Right ventricle myocardium superior (tissue), 1 donor: ENCODE results near the gene ZPR1. TPM values are rescaled to one million over a fixed set of nuclear protein-coding genes. Genes with fewer than 3 reads are reported as not detected.
"Not testable (repeated sequence)": the region's sequence is repeated elsewhere in the genome, so short reads cannot be mapped to it uniquely, and the experiment has no call there.

Experiments used
- ATAC-seq: fragments of 200-7000 bp; cut with Tn5 transposase; one replicate; pipeline ENCODE4 v1.9.1; 2020; ENCODE audit warnings: mild to moderate bottlenecking; ENCODE audit not compliant: poor library complexity
- DNase-seq: peaks from one replicate; pipeline ENCODE4 v3.0.0-alpha.2; 2020
- intact Hi-C: fragments of 100-400 bp; cut with DNase I; formaldehyde crosslinking; loops from one replicate; pipeline ENCODE4 v1.11.2; 2022
- long read RNA-seq: library from polyadenylated mRNA; unstranded; transcript quantifications from one replicate; pipeline ENCODE4 v2.0.0, GENCODE V29; 2021
- total RNA-seq: library from RNA; stranded (reverse); fragmentation: NEBNext Ultra II Directional; extraction: Animal tissue kit (Norgen Biotek cat#: 25700); gene quantifications from one replicate; pipeline ENCODE4 v1.2.1, GENCODE V29; 2021
- donor health status: DM: no; HTN: yes; CAD: no; lungs with severe emphysema.

The ZPR1 gene, protein sequence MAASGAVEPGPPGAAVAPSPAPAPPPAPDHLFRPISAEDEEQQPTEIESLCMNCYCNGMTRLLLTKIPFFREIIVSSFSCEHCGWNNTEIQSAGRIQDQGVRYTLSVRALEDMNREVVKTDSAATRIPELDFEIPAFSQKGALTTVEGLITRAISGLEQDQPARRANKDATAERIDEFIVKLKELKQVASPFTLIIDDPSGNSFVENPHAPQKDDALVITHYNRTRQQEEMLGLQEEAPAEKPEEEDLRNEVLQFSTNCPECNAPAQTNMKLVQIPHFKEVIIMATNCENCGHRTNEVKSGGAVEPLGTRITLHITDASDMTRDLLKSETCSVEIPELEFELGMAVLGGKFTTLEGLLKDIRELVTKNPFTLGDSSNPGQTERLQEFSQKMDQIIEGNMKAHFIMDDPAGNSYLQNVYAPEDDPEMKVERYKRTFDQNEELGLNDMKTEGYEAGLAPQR
- 15.9 TPM for total RNA-seq
- long read RNA-seq, full-length matches to known transcripts = 34 of 39 reads
- long read RNA-seq, partial matches to known transcripts = 0 of 39 reads
- long read RNA-seq, other reads (novel, unspliced or antisense) = 5 of 39 reads

DNA sequence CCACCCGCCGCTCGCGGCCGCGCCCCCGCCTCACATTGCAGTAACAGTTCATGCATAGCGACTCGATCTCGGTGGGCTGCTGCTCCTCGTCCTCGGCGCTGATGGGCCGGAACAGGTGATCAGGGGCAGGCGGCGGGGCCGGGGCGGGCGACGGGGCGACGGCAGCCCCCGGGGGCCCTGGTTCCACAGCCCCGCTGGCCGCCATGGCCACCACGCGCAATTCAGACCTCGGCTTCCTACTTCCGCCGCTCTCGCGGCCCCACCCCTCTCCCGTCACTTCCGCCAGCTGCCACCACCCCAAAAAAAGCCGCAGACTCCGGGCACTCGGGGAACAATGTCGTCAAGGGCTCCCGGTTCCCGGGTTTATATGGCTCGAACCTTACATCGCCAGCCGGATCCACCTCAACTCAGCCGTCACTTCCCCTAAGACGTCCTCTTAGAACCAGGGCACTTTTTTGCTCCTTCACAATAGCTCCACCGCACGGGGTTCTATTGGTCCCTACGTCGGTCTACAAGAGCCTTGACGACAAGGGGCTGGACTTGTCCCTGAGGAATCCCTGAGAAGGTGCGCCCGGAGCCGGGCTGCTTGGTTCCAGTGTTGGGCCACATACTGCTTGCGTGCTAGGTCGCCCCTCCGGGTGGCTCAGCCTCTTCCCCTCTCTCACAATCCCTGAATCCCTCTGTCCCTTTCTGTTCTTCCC lies at the start of gene ZPR1:
Gene ZPR1 (minus strand): TSS at position 238 of the 701 bp plus-strand sequence. CDS start 33 bp downstream, at position 205.
- intact Hi-C loops = loop anchor here (2.0 kb wide), 1 partner anchor 313 kb away; no protein-coding TSS in a partner anchor

DNA sequence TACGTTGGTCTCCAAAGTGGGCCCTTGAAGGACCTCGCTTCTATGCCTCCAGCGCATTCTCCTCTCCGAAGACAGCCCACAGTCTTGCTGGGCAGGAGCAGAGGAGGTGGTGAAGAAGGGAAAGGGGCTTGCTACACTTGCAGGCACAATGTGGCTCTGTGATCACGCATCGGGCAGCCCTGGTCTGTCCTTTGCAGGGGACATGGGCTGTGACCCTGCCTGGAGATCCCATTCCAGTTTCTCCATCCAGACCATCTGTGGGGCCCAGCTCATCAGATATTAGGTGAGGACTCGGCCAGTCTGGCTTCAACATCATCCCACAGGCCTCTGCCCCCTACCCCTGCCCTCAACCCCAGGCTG lies 48.8 kb upstream of the ZPR1 start:
- no peak for ATAC-seq
- DNase-seq = no peak
- intact Hi-C loops = no loop called here

More for the DNA sequence above, at the start of gene ZPR1:
- peak; percentile 92 for DNase-seq
- peak; percentile 93 for ATAC-seq

DNA sequence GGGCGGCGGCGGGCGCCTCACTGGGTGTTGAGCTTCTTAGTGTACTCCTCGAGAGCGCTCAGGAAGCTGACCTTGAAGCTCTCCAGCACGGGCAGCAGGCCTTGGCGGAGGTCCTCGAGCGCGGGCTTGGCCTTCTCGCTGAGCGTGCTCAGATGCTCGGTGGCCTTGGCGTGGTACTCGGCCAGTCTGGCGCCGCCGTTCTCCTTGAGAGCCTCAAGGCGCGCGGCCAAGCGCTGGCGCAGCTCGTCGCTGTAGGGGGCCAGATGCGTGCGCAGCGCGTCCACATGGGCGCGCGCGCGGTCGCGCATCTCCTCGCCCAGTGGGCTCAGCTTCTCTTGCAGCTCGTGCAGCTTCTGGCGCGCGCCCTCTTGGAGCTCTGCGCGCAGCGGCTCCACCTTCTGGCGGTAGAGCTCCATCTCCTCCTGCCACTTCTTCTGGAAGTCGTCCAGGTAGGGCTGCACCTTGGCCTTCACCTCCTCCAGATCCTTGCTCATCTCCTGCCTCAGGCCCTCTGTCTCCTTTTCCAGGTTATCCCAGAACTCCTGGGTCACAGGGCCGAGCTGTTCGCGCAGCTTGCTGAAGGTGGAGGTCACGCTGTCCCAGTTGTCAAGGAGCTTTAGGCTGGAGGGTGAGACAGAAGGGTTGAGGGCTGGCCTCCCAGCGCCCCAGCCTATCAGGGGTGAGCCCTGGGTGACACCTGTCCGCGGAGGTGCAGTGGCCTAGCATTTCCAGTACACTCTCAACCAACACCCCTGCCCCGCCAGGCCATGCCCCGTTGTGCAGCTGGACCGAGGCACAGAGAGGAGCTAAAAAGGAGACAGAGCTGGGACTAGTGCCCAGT lies 48.2 kb upstream of the ZPR1 start:
- intact Hi-C loops = no loop called here
- peak; percentile 96 for DNase-seq
- ATAC-seq = peak; percentile 91

DNA sequence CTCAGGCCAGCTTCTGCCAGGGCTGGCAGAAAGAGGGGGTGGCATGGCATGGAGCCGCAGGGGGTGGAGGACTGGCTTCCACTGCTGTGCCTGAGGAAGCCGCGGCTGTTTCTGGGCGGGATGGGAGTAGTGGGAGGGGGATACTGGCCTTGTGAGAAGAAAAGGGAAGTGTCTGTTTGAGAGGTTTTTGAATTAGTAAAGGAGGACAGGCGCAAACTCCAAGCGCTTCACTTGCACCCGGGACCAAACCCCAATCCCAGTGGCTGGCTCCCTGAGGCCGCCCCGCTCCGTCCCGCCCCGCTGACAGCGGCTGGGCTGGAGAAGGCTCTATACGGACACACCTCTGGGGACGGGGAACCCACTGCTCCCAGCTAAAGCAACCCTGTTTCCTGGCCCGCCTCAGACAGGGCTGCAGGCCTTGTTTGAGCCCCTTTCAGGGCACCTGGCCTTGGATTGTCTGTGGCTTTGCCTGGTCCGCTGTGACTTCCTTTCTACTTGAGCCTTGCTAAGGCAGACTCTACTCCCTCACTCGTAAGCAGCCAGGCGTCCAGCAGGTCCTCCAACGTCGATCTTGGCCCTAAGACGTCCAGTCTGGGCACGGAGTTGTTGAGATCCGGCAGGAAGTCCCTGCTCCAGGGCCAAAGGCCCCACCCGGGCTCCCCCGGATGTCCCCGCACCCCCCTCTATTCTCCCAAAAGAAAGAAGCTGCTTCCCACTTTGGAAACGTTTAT lies 47.4 kb upstream of the ZPR1 start:
- DNase-seq (no peak), ATAC-seq (peak; percentile 52)
- intact Hi-C loops = no loop called here

DNA sequence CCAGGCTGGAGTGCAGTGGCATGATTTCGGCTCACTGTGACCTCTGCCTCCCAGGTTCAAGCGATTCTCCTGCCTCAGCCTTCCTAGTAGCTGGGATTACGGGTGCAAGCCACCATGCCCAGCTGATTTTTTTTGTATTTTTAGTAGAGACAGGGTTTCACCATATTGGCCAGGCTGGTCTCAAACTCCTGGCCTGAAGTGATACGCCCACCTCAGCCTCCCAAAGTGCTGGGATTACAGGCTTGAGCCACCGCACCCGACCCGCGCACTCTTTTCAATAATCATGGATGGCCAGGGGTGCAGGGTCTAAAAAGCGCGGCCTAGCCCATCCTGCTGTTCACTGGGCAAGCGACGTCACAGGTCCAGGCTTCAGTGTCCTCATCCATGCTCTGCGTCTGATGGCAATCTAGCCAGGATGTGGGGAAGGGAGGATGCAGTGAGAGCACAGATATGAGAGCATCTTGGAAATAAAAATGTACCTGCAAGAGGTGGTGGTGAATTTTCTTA lies 46.8 kb upstream of the ZPR1 start:
- intact Hi-C loops, ATAC-seq: not testable (repeated sequence)

DNA sequence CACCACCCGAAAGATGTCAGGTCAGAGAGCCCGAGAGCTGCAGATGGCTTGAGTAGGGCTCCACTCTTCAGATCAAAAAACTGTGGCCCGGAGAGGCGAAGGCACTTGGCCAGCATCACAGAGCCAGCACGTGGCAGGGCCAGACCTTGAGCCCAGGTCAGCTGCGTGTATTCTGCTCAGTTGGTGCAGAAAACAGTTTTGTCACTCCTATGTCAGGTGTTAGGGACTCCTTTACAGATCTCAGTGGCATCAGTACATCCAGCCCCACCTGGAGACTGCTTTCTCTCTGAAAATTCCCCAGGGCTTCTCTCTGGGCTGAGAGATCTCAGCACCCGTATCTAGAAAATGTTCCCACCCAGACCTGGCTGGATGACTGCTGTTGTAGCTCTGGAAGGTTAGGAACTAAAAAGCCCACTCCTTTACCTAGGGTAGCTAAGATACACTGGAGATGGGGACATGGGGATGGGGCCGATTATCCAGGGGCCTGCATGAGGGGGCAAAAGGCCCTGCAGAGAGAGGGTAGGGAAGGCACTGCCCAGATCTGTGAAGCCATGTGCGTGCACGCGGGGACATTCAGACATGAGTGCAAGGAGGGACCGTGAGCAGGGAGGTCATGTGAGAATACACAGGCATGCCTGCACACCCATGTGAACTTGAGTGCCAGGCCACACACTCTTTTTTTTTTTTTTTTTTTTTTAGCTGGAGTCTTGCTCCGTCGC lies 46.2 kb upstream of the ZPR1 start:
- intact Hi-C loops = no loop called here
- ATAC-seq = no peak
- no peak for DNase-seq

More for the DNA sequence above, 46.8 kb upstream of the ZPR1 start:
- DNase-seq = not testable (repeated sequence)

DNA sequence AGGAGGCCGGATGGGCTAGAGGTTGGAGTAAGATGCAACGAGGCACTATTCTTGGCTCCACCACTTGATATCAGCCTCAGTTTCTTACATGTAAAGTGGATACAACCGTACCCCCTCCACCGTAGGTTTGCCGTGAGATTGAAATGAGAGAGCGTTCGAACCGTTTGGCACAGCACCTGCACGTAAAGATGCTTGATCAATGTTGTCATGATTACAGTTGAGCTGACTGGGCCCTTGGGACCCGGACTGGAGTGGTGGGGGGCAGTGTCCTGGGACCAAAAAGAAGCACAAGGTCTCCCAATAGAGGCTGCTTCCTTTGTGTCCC lies 45.6 kb upstream of the ZPR1 start:
- intact Hi-C loops = no loop called here
- DNase-seq (no peak), ATAC-seq (no peak)

DNA sequence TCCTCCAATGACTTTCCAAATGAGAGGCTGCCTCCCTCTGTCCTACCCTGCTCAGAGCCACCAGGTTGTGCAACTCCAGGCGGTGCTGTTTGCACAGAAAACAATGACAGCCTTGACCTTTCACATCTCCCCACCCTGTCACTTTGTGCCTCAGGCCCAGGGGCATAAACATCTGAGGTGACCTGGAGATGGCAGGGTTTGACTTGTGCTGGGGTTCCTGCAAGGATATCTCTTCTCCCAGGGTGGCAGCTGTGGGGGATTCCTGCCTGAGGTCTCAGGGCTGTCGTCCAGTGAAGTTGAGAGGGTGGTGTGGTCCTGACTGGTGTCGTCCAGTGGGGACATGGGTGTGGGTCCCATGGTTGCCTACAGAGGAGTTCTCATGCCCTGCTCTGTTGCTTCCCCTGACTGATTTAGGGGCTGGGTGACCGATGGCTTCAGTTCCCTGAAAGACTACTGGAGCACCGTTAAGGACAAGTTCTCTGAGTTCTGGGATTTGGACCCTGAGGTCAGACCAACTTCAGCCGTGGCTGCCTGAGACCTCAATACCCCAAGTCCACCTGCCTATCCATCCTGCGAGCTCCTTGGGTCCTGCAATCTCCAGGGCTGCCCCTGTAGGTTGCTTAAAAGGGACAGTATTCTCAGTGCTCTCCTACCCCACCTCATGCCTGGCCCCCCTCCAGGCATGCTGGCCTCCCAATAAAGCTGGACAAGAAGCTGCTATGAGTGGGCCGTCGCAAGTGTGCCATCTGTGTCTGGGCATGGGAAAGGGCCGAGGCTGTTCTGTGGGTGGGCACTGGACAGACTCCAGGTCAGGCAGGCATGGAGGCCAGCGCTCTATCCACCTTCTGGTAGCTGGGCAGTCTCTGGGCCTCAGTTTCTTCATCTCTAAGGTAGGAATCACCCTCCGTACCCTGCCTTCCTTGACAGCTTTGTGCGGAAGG lies 44.8 kb upstream of the ZPR1 start:
- ATAC-seq (no peak), DNase-seq (no peak)
- intact Hi-C loops = no loop called here

DNA sequence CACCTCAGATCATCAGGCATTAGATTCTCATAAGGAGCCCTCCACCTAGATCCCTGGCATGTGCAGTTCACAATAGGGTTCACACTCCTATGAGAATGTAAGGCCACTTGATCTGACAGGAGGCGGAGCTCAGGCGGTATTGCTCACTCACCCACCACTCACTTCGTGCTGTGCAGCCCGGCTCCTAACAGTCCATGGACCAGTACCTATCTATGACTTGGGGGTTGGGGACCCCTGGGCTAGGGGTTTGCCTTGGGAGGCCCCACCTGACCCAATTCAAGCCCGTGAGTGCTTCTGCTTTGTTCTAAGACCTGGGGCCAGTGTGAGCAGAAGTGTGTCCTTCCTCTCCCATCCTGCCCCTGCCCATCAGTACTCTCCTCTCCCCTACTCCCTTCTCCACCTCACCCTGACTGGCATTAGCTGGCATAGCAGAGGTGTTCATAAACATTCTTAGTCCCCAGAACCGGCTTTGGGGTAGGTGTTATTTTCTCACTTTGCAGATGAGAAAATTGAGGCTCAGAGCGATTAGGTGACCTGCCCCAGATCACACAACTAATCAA lies 44.0 kb upstream of the ZPR1 start:
- DNase-seq (no peak), ATAC-seq (no peak)
- intact Hi-C loops = no loop called here

DNA sequence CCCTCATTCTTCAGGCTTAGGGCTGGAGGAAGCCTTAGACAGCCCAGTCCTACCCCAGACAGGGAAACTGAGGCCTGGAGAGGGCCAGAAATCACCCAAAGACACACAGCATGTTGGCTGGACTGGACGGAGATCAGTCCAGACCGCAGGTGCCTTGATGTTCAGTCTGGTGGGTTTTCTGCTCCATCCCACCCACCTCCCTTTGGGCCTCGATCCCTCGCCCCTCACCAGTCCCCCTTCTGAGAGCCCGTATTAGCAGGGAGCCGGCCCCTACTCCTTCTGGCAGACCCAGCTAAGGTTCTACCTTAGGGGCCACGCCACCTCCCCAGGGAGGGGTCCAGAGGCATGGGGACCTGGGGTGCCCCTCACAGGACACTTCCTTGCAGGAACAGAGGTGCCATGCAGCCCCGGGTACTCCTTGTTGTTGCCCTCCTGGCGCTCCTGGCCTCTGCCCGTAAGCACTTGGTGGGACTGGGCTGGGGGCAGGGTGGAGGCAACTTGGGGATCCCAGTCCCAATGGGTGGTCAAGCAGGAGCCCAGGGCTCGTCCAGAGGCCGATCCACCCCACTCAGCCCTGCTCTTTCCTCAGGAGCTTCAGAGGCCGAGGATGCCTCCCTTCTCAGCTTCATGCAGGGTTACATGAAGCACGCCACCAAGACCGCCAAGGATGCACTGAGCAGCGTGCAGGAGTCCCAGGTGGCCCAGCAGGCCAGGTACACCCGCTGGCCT lies 42.5 kb upstream of the ZPR1 start:
- ATAC-seq (no peak), DNase-seq (no peak)
- intact Hi-C loops = no loop called here

DNA sequence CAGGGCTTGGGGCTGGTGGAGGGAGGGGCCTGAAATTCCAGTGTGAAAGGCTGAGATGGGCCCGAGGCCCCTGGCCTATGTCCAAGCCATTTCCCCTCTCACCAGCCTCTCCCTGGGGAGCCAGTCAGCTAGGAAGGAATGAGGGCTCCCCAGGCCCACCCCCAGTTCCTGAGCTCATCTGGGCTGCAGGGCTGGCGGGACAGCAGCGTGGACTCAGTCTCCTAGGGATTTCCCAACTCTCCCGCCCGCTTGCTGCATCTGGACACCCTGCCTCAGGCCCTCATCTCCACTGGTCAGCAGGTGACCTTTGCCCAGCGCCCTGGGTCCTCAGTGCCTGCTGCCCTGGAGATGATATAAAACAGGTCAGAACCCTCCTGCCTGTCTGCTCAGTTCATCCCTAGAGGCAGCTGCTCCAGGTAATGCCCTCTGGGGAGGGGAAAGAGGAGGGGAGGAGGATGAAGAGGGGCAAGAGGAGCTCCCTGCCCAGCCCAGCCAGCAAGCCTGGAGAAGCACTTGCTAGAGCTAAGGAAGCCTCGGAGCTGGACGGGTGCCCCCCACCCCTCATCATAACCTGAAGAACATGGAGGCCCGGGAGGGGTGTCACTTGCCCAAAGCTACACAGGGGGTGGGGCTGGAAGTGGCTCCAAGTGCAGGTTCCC lies 41.8 kb upstream of the ZPR1 start, which contains the start of gene APOC3:
Gene APOC3 (plus strand): TSS at position 383 of the 659 bp plus-strand sequence. CDS start 676 bp downstream, outside the sequence.
- ATAC-seq (no peak), DNase-seq (no peak)
- intact Hi-C loops = no loop called here

DNA sequence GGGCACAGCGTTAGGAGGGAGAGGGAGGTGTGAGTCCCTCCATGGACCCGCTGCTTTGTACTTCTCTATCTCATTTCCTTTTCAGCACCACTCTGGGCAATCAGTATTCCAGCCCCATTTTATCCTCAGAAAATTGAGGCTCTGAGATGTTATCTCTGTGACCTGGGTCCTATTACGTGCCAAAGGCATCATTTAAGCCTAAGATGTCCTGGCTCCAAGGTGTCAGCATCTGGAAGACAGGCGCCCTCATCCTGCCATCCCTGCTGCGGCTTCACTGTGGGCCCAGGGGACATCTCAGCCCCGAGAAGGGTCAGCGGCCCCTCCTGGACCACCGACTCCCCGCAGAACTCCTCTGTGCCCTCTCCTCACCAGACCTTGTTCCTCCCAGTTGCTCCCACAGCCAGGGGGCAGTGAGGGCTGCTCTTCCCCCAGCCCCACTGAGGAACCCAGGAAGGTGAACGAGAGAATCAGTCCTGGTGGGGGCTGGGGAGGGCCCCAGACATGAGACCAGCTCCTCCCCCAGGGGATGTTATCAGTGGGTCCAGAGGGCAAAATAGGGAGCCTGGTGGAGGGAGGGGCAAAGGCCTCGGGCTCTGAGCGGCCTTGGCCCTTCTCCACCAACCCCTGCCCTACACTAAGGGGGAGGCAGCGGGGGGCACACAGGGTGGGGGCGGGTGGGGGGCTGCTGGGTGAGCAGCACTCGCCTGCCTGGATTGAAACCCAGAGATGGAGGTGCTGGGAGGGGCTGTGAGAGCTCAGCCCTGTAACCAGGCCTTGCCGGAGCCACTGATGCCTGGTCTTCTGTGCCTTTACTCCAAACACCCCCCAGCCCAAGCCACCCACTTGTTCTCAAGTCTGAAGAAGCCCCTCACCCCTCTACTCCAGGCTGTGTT lies 41.1 kb upstream of the ZPR1 start:
- ATAC-seq (no peak), DNase-seq (no peak)
- intact Hi-C loops = no loop called here

DNA sequence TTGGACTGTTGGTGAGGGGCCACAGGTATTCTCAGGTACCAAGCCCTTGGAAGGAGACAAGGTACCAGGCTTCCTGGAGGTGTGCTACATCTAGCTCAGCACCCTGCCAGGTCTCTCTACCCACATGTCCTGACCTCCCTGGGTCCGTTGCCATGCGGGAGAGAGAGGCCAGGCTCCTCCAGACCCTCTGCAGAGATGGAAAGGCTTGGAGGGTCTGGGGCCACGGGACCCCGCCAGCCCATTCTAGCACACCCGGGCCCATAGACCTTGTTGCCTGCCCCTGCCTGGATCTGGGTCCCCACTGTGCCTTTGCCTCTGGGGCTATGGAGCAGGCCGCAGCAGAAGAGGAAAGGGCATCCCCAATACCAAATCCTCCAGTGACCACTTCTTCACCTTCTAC lies 39.6 kb upstream of the ZPR1 start:
- ATAC-seq = no peak

More for the DNA sequence above, 39.6 kb upstream of the ZPR1 start:
- intact Hi-C loops = no loop called here
- no peak for DNase-seq
